ENCODE measurements around the gene SV2C. TPM values are rescaled to one million over a fixed set of nuclear protein-coding genes. Genes with fewer than 3 reads are reported as not detected.
A peak's percentile ranks its signal among the peaks of the same experiment; 100 is the strongest.

SV2C gene
- total RNA-seq, 2 donors from 2014 or later, result 0.04 to 0.15 TPM

GRCh38 chr5:76050134-76050533, 33.0 kb upstream of the SV2C start:
- H3K4me1 ChIP-seq, result no peaks in the 10 kb centered on the region
- TF ChIP-seq CTCF (IDR thresholded peaks at IDR 0.05), result no peak

GRCh38 chr5:76062502-76063041, 20.6 kb upstream of the SV2C start:
- DNase-seq (ENCODE audit: low spot score), result no peak
- no peaks in the 10 kb centered on the region for H3K27me3 ChIP-seq
- H3K9me3 ChIP-seq, result no peaks in the 10 kb centered on the region
- no peak overlapping the region for H3K4me3 ChIP-seq
- TF ChIP-seq CTCF (IDR thresholded peaks at IDR 0.05), result no peak
- no peak overlapping the region for H3K27ac ChIP-seq
- H3K4me1 ChIP-seq, result no peaks in the 10 kb centered on the region
- no peaks in the 10 kb centered on the region for H3K36me3 ChIP-seq

More at GRCh38 chr5:76050134-76050533, 33.0 kb upstream of the SV2C start:
- Histone ChIP-seq H3K27me3 (no peaks in the 10 kb centered on the region), H3K27ac (no peak overlapping the region), H3K4me3 (no peak overlapping the region), H3K36me3 (no peaks in the 10 kb centered on the region), H3K9me3 (no peaks in the 10 kb centered on the region)
- no peak for DNase-seq (ENCODE audit: low spot score)

GRCh38 chr5:76065258-76065657, 17.9 kb upstream of the SV2C start:
- no peak for TF ChIP-seq CTCF (IDR thresholded peaks at IDR 0.05)
- Histone ChIP-seq H3K27ac (no peak overlapping the region), H3K9me3 (no peaks in the 10 kb centered on the region), H3K36me3 (no peaks in the 10 kb centered on the region), H3K4me1 (no peaks in the 10 kb centered on the region), H3K4me3 (no peak overlapping the region), H3K27me3 (no peaks in the 10 kb centered on the region)
- DNase-seq (ENCODE audit: low spot score), result no peak

- Histone ChIP-seq H3K27ac (no peak overlapping the region), H3K4me3 (no peak overlapping the region), H3K36me3 (no peaks in the 10 kb centered on the region), H3K27me3 (no peaks in the 10 kb centered on the region), H3K9me3 (no peaks in the 10 kb centered on the region), H3K4me1 (no peaks in the 10 kb centered on the region)
- TF ChIP-seq CTCF (IDR thresholded peaks at IDR 0.05), result no peak
- DNase-seq (ENCODE audit: low spot score), result no peak
Observed at GRCh38 chr5:76069061-76069735, 14.0 kb upstream of the SV2C start.

- Histone ChIP-seq H3K4me1 (no peaks in the 10 kb centered on the region), H3K27me3 (no peaks in the 10 kb centered on the region)
Observed at GRCh38 chr5:76074487-76075065, 8.6 kb upstream of the SV2C start.

More at GRCh38 chr5:76074487-76075065, 8.6 kb upstream of the SV2C start:
- no peak for DNase-seq (ENCODE audit: low spot score)
- Histone ChIP-seq H3K4me3 (no peak overlapping the region), H3K27ac (no peak overlapping the region), H3K9me3 (no peaks in the 10 kb centered on the region), H3K36me3 (no peaks in the 10 kb centered on the region)
- peak in 1 of 2 donors; percentile 47 for TF ChIP-seq CTCF (IDR thresholded peaks at IDR 0.05)
